ENCODE data around the gene BPTF.
A peak's percentile ranks its signal among the peaks of the same experiment; 100 is the strongest.
"Not testable (repeated sequence)": the region's sequence is repeated elsewhere in the genome, so short reads cannot be mapped to it uniquely, and the experiment has no call there.

Gene BPTF

GRCh38 chr17:68015081-68015723 lies 189.9 kb downstream of the BPTF start:
- Histone ChIP-seq H3K4me2 (ENCODE audit: low read depth, low read length, poor library complexity, severe bottlenecking) (no peak overlapping the region), H3K36me3 (ENCODE audit: low read length) (no peaks in the 10 kb centered on the region), H3K27me3 (ENCODE audit: low read length) (no peaks in the 10 kb centered on the region), H4K20me1 (ENCODE audit: low read depth, low read length) (no peaks in the 10 kb centered on the region), H2AFZ (ENCODE audit: low read depth, low read length, severe bottlenecking) (no peak overlapping the region), H3F3A (ENCODE audit: insufficient read depth) (0 out of 2 replicates have a peak, but pooled peaks cover 3% of the 10 kb centered on the region), H3K4me3 (ENCODE audit: insufficient read depth, low read length, poor library complexity, severe bottlenecking) (no peak overlapping the region), H3K9me3 (ENCODE audit: insufficient read depth, low read length) (no peaks in the 10 kb centered on the region), H3K9ac (ENCODE audit: low read length) (no peak overlapping the region), H3K27ac (ENCODE audit: low read depth, low read length) (no peak overlapping the region), H3K9me2 (replicated peaks; ENCODE audit: insufficient read depth, low read length) (no peaks in the 10 kb centered on the region), H3K79me2 (ENCODE audit: insufficient read depth, low read length) (no peaks in the 10 kb centered on the region)
- TF ChIP-seq CTCF (IDR thresholded peaks at IDR 0.05; ENCODE audit: insufficient read depth, low read length, poor library complexity, severe bottlenecking): no peak

- Histone ChIP-seq H3K27me3 (ENCODE audit: low read length) (no peaks in the 10 kb centered on the region), H3K9me2 (replicated peaks; ENCODE audit: insufficient read depth, low read length) (no peaks in the 10 kb centered on the region), H3K79me2 (ENCODE audit: insufficient read depth, low read length) (no peaks in the 10 kb centered on the region), H3K9me3 (ENCODE audit: insufficient read depth, low read length) (no peaks in the 10 kb centered on the region), H2AFZ (ENCODE audit: low read depth, low read length, severe bottlenecking) (no peak overlapping the region), H3K4me2 (ENCODE audit: low read depth, low read length, poor library complexity, severe bottlenecking) (no peak overlapping the region), H4K20me1 (ENCODE audit: low read depth, low read length) (no peaks in the 10 kb centered on the region), H3K27ac (ENCODE audit: low read depth, low read length) (no peak overlapping the region), H3K4me3 (ENCODE audit: insufficient read depth, low read length, poor library complexity, severe bottlenecking) (no peak overlapping the region), H3K9ac (ENCODE audit: low read length) (no peak overlapping the region), H3K36me3 (ENCODE audit: low read length) (no peaks in the 10 kb centered on the region), H3F3A (ENCODE audit: insufficient read depth) (0 out of 2 replicates have a peak, but pooled peaks cover 3% of the 10 kb centered on the region)
- TF ChIP-seq EZH2phosphoT487 (conservative IDR thresholded peaks at IDR 0.05; ENCODE audit: low read length) (no peak), CTCF (IDR thresholded peaks at IDR 0.05; ENCODE audit: insufficient read depth, low read length, poor library complexity, severe bottlenecking) (no peak)
These were observed 191.5 kb downstream of the BPTF start for GRCh38 chr17:68016838-68017237.

- not testable (repeated sequence) for H3K27ac ChIP-seq (ENCODE audit: low read depth, low read length); H3K27me3 ChIP-seq (ENCODE audit: low read length); H3K9me2 ChIP-seq (replicated peaks; ENCODE audit: insufficient read depth, low read length); H3K79me2 ChIP-seq (ENCODE audit: insufficient read depth, low read length); H3K9ac ChIP-seq (ENCODE audit: low read length); H3K9me3 ChIP-seq (ENCODE audit: insufficient read depth, low read length); H3F3A ChIP-seq (ENCODE audit: insufficient read depth); H2AFZ ChIP-seq (ENCODE audit: low read depth, low read length, severe bottlenecking); H3K4me2 ChIP-seq (ENCODE audit: low read depth, low read length, poor library complexity, severe bottlenecking); H4K20me1 ChIP-seq (ENCODE audit: low read depth, low read length); H3K36me3 ChIP-seq (ENCODE audit: low read length); H3K4me3 ChIP-seq (ENCODE audit: insufficient read depth, low read length, poor library complexity, severe bottlenecking)
These were observed 193.2 kb downstream of the BPTF start for GRCh38 chr17:68018493-68018892.

GRCh38 chr17:68019336-68019674 lies 194.0 kb downstream of the BPTF start:
- no peaks in the 10 kb centered on the region for H3K9me2 ChIP-seq (replicated peaks; ENCODE audit: insufficient read depth, low read length)
- H2AFZ ChIP-seq (ENCODE audit: low read depth, low read length, severe bottlenecking): no peak overlapping the region
- no peaks in the 10 kb centered on the region for H3K27me3 ChIP-seq (ENCODE audit: low read length)
- TF ChIP-seq CTCF (IDR thresholded peaks at IDR 0.05; ENCODE audit: insufficient read depth, low read length, poor library complexity, severe bottlenecking): no peak
- TF ChIP-seq EZH2phosphoT487 (conservative IDR thresholded peaks at IDR 0.05; ENCODE audit: low read length): no peak
- no peak overlapping the region for H3K27ac ChIP-seq (ENCODE audit: low read depth, low read length)
- H3K79me2 ChIP-seq (ENCODE audit: insufficient read depth, low read length): no peaks in the 10 kb centered on the region
- 0 out of 2 replicates have a peak, but pooled peaks cover 3% of the 10 kb centered on the region for H3F3A ChIP-seq (ENCODE audit: insufficient read depth)
- H3K9ac ChIP-seq (ENCODE audit: low read length): peak overlapping the region; percentile 30; the same call in 1 of the 2 replicates
- no peaks in the 10 kb centered on the region for H3K36me3 ChIP-seq (ENCODE audit: low read length)
- H4K20me1 ChIP-seq (ENCODE audit: low read depth, low read length): no peaks in the 10 kb centered on the region
- H3K4me2 ChIP-seq (ENCODE audit: low read depth, low read length, poor library complexity, severe bottlenecking): peak overlapping the region; percentile 68
- no peaks in the 10 kb centered on the region for H3K9me3 ChIP-seq (ENCODE audit: insufficient read depth, low read length)
- peak overlapping the region; percentile 25 for H3K4me3 ChIP-seq (ENCODE audit: insufficient read depth, low read length, poor library complexity, severe bottlenecking)

All from SU-DHL-6 (cell line).